Panc1 (cell line): ENCODE results near the gene S1PR3. TPM values are rescaled to one million over a fixed set of nuclear protein-coding genes. Genes with fewer than 3 reads are reported as not detected.

ENCODE experiments used
- ATAC-seq: fragments of 200-7000 bp; cut with Tn5 transposase; 2 replicates; pipeline ENCODE4 v1.9.1; 2020; ENCODE audit warnings: mild to moderate bottlenecking, moderate library complexity
- BruUV-seq: library from RNA; stranded (reverse); fragments of 400-500 nt; replicated peaks from 2 replicates; lab custom pipeline; 2021; lab: Mats Ljungman, UMichigan
- CTCF ChIA-PET: fragments of 300-600 bp; sonication (Branson Sonifier 250); formaldehyde crosslinking; loops from one replicate; lab custom pipeline; 2022; ENCODE audit warnings: antibody characterized with exemption; lab: Charles Lee
- POLR2A ChIA-PET: fragments of 300-600 bp; sonication (Branson Sonifier 250); formaldehyde crosslinking; loops from one replicate; lab custom pipeline; 2022; ENCODE audit warnings: antibody characterized with exemption; lab: Charles Lee
- DNase-seq: peaks from one replicate; pipeline ENCODE4 v3.0.0-alpha.2; 2010; ENCODE audit warnings: low read depth, low spot score
- H3K27ac ChIP-seq: 2 replicates; pipeline ENCODE4 v1.5.1; 2011; ENCODE audit warnings: mild to moderate bottlenecking, low read length, inconsistent platforms
- H3K27me3 ChIP-seq: fragments of 200-500 bp; sonication (Bioruptor generic); 2 replicates; pipeline ENCODE4 v1.6.0; 2014; ENCODE audit warnings: low read length, inconsistent platforms; ENCODE audit not compliant: control insufficient read depth, insufficient read depth
- H3K36me3 ChIP-seq: fragments of 200-500 bp; sonication (Bioruptor generic); 2 replicates; pipeline ENCODE4 v1.5.1; 2014; ENCODE audit warnings: inconsistent platforms, mild to moderate bottlenecking, low read length, moderate library complexity; ENCODE audit not compliant: control insufficient read depth, insufficient read depth
- H3K4me1 ChIP-seq: 2 replicates; pipeline ENCODE4 v1.5.1; 2011; ENCODE audit warnings: inconsistent platforms, mild to moderate bottlenecking, low read length, moderate library complexity; ENCODE audit not compliant: control insufficient read depth, insufficient read depth
- H3K4me3 ChIP-seq, 2 experiments: 2 replicates each; pipeline ENCODE4 v1.5.1; 2011 to 2012; ENCODE audit warnings: low read depth in 2 of 2, low read length in 2 of 2, mild to moderate bottlenecking in 2 of 2, inconsistent platforms in 1 of 2, moderate library complexity in 1 of 2
- H3K9me3 ChIP-seq: fragments of 200-500 bp; sonication (Bioruptor generic); 2 replicates; pipeline ENCODE4 v1.5.1; 2014; ENCODE audit warnings: low read depth, mild to moderate bottlenecking, inconsistent platforms, low read length, moderate library complexity; ENCODE audit not compliant: control insufficient read depth, insufficient read depth
- CTCF ChIP-seq: fragments of 450-650 bp; IDR thresholded peaks from 2 replicates; pipeline ENCODE4 v1.5.1; 2017; ENCODE audit warnings: mild to moderate bottlenecking
- POLR2AphosphoS5 ChIP-seq: IDR thresholded peaks from 2 replicates; pipeline ENCODE4 v1.6.1; 2012; ENCODE audit warnings: mild to moderate bottlenecking, low read depth, low read length, moderate library complexity
- SIN3A ChIP-seq: IDR thresholded peaks from 2 replicates; pipeline ENCODE4 v1.6.1; 2012; ENCODE audit warnings: low read depth, mild to moderate bottlenecking, low read length, moderate library complexity, borderline replicate concordance; ENCODE audit not compliant: insufficient read depth
- TCF7L2 ChIP-seq: IDR thresholded peaks from 2 replicates; pipeline ENCODE4 v1.6.1; 2011; ENCODE audit warnings: mild to moderate bottlenecking, low read depth, low read length, inconsistent platforms
- in situ Hi-C: cut with HindIII; loops from 2 replicates; pipeline ENCODE4 v1.10.0; 2016; ENCODE audit warnings: low sequenced_read_pairs, low pct_unique_long_range_greater_than_20kb
- intact Hi-C: fragments of 100-400 bp; cut with micrococcal nuclease; formaldehyde crosslinking; loops from one replicate; pipeline ENCODE4 v1.10.0; 2022; ENCODE audit not compliant: unreplicated experiment
- total RNA-seq: library from RNA; stranded (reverse); gene quantifications from one replicate; pipeline ENCODE4 v1.2.1, GENCODE V29; 2021; ENCODE audit not compliant: unreplicated experiment
- TF ChIP-seq, protein P1 (sequence below), 2 experiments: IDR thresholded peaks; 2 replicates each; pipeline ENCODE4 v1.6.1; 2011 to 2012; ENCODE audit warnings: low read depth in 2 of 2, control low read depth in 1 of 2, low read length in 1 of 2, mild to moderate bottlenecking in 1 of 2, moderate library complexity in 1 of 2; ENCODE audit not compliant: insufficient read depth in 1 of 2

The S1PR3 gene
- total RNA-seq, 1 experiment from 2014 or later = 8.1 TPM

GRCh38 chr9:89000973-89001916, 10.0 kb downstream of the S1PR3 start:
- Histone ChIP-seq H3K27me3 (no peaks in the 10 kb centered on the region), H3K36me3 (no peaks in the 10 kb centered on the region), H3K9me3 (no peaks in the 10 kb centered on the region), H3K27ac (no peak overlapping the region), H3K4me3 (no peak overlapping the region), H3K4me1 (no peaks in the 10 kb centered on the region)
- DNase-seq = no peak
- CTCF ChIA-PET = interaction anchor here (0.6 kb wide), 1 partner anchor 9 kb away, joined by 4 read pairs; no protein-coding TSS in a partner anchor
- peak; percentile 93 for ATAC-seq
- POLR2A ChIA-PET = no interaction called here
- in situ Hi-C loops = no loop called here
- peak; percentile 80 for TF ChIP-seq CTCF
- TF ChIP-seq SIN3A = no peak
- BruUV-seq = no TSS peak
- intact Hi-C loops = loop anchor here (2.0 to 5.0 kb wide), 2 partner anchors 408 to 1049 kb away; no protein-coding TSS in a partner anchor

DNA sequence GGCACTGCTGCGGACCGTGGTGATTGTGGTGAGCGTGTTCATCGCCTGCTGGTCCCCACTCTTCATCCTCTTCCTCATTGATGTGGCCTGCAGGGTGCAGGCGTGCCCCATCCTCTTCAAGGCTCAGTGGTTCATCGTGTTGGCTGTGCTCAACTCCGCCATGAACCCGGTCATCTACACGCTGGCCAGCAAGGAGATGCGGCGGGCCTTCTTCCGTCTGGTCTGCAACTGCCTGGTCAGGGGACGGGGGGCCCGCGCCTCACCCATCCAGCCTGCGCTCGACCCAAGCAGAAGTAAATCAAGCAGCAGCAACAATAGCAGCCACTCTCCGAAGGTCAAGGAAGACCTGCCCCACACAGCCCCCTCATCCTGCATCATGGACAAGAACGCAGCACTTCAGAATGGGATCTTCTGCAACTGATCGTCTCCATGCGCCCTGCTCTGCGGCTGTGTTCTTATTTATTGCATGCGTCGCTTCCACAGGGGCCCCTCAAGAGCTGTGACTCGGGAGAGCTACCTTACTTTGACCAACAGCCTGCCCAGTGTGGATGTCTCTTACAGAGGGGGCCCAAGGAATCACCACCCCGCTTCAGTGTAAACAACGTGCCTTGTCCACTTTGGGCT, 10.8 kb downstream of the S1PR3 start:
- Histone ChIP-seq H3K4me1 (no peaks in the 10 kb centered on the region), H3K27ac (no peak overlapping the region), H3K27me3 (no peaks in the 10 kb centered on the region), H3K9me3 (no peaks in the 10 kb centered on the region), H3K36me3 (no peaks in the 10 kb centered on the region), H3K4me3 (no peak overlapping the region)
- BruUV-seq = no TSS peak
- ATAC-seq = no peak
- ChIA-PET POLR2A (no interaction called here), CTCF (no interaction called here)
- intact Hi-C loops (loop anchor here (2.0 to 5.0 kb wide), 2 partner anchors 409 to 1050 kb away; no protein-coding TSS in a partner anchor), in situ Hi-C loops (no loop called here)
- DNase-seq = no peak
- TF ChIP-seq TCF7L2 = no peak
- no peak for TF ChIP-seq CTCF
- TF ChIP-seq, protein P1, sequence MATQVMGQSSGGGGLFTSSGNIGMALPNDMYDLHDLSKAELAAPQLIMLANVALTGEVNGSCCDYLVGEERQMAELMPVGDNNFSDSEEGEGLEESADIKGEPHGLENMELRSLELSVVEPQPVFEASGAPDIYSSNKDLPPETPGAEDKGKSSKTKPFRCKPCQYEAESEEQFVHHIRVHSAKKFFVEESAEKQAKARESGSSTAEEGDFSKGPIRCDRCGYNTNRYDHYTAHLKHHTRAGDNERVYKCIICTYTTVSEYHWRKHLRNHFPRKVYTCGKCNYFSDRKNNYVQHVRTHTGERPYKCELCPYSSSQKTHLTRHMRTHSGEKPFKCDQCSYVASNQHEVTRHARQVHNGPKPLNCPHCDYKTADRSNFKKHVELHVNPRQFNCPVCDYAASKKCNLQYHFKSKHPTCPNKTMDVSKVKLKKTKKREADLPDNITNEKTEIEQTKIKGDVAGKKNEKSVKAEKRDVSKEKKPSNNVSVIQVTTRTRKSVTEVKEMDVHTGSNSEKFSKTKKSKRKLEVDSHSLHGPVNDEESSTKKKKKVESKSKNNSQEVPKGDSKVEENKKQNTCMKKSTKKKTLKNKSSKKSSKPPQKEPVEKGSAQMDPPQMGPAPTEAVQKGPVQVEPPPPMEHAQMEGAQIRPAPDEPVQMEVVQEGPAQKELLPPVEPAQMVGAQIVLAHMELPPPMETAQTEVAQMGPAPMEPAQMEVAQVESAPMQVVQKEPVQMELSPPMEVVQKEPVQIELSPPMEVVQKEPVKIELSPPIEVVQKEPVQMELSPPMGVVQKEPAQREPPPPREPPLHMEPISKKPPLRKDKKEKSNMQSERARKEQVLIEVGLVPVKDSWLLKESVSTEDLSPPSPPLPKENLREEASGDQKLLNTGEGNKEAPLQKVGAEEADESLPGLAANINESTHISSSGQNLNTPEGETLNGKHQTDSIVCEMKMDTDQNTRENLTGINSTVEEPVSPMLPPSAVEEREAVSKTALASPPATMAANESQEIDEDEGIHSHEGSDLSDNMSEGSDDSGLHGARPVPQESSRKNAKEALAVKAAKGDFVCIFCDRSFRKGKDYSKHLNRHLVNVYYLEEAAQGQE (IDR thresholded peaks at IDR 0.05; ENCODE audit: insufficient read depth in 1 of 2, low read depth in 2 of 2, low read length in 1 of 2) = no peak
- no peak for TF ChIP-seq SIN3A
- no peak for TF ChIP-seq POLR2AphosphoS5
